HG03103 (cell line): ENCODE measurements around the gene A1CF.
"Not testable (repeated sequence)": the region's sequence is repeated elsewhere in the genome, so short reads cannot be mapped to it uniquely, and the experiment has no call there.

Experiments used
- ATAC-seq: cut with Tn5 transposase; IDR thresholded peaks from one replicate; pipeline ENCODE4 v1.9.1; 2021; ENCODE audit warnings: low read depth; ENCODE audit not compliant: unreplicated experiment

A1CF gene

GRCh38 chr10:50794490-50794889 lies 90.9 kb downstream of the A1CF start:
- ATAC-seq: no peak

DNA sequence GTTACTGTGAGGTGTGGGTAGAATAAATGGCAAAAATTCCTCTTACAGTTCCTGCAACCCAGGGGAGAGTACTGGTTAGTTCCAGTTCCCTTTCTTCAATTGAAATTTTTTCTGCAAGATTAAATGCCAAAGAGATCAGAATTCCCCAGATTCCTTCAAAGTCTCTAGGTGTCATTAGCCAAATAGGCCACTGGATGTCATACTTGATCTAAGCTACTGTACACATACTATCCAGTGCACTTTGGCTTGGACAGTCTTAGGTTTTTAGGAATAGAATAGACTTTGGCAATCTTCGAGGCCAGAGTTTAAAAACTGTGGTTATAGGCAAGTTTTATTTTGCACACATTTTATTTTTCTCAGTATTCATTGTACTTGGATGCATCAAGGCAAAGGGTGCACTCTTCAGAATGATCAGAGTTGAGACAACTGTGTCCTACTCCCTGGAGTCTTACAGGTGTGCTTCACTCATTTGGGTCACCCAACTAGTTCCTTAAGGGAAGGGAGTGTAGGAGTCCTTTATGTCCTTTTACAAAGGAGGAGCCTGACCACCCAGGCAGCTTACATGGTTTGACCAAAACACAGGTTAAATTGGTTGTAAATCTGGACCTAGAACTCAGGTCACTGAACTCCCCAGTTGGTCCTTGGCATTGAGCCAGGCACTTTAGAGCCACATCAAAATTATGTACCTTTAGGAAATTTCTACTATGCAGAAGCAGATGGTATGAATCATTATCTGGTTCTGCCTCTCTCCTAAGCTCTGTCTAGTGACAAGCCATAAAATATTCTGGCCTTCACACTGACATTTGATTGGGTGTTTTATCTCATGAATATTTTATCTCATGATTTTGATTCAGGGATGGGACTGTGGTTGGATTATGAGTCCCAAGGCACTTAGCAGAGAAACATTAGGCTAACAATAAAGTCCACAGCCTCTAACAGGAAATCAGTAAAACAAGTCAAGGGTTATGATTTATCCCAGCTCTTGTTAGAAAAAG lies 96.2 kb downstream of the A1CF start:
- no peak for ATAC-seq

GRCh38 chr10:50787962-50788361 lies 97.5 kb downstream of the A1CF start:
- ATAC-seq: not testable (repeated sequence)

DNA sequence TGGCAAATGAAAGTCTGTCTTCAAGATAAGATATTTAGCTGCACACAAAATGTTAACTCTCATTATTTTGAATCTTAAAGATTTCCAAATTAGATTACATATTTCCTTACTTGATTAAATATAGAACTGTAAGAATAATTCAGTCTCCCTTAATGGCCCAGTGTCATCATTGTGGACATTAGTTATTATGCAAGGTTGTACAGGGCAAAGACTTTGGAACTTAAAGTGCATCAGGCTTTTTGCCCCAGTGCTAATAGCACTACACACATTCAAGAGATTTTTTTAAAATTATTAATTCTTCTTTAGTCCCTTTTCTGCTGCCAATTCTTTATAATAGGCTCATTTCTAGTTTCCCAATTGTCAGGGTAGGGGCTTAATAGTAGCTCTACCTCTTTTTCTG lies 103.4 kb downstream of the A1CF start:
- ATAC-seq: not testable (repeated sequence)

DNA sequence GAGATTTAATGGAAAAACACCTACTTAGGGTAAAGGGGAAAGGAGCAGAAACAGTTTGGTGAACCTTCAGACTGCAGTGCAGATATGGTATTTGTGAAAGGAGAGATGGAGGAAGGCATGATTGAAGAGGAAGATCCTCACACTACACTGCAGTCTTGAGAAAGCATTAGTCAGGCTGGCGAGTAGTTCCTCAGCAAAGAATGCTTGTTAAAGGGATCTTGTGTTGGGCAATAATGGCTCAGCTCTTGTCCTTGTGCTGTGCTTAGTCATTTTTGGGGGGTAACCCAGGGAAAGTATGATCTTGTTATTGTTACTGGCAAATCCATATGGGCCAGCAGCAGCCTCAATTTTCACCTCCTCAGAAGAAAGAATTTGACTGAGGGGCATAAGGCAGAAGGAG lies 105.4 kb downstream of the A1CF start:
- ATAC-seq: not testable (repeated sequence)

- not testable (repeated sequence) for ATAC-seq
These were observed 110.6 kb downstream of the A1CF start for GRCh38 chr10:50774868-50775267.

DNA sequence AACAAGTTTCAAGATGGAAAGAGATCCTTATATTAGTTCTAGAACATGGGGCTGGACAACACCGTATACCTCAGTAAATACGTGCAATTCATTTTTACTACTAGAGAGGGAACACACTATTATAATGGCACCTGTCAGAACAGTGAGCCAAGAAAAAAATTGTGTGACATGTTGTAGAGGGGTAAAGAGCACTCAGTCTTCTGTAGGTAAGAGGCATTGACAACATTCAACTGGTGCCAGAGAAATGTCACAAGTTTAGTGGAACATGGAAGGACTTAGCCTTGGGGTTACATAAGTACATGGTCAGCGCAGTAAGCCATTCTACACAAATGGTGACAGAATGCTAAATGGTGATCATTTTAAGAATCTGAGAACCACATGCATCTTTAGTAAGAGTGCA lies 113.4 kb downstream of the A1CF start:
- ATAC-seq: not testable (repeated sequence)

GRCh38 chr10:50766774-50767513 lies 118.5 kb downstream of the A1CF start:
- not testable (repeated sequence) for ATAC-seq
